ENCODE results near the gene TSPAN9. TPM values are rescaled to one million over a fixed set of nuclear protein-coding genes. Genes with fewer than 3 reads are reported as not detected.

The TSPAN9 gene
- 7.8 and 26.2 TPM in 2 replicates for total RNA-seq (ENCODE audit: low replicate concordance)

- Histone ChIP-seq H3K79me2 (ENCODE audit: low read depth) (peaks cover 12% of the 10 kb centered on the region), H3K4me3 (peak within 1 kb of the TSS; percentile 94), H2AFZ (replicated peaks) (peak within 1 kb of the TSS; percentile 99), H3K9ac (peak within 1 kb of the TSS; percentile 66), H3K27ac (no peak within 1 kb of the TSS), H3K9me3 (ENCODE audit: low read depth) (no peaks in the 10 kb centered on the region), H4K20me1 (ENCODE audit: low read depth) (peaks cover 4% of the 10 kb centered on the region), H3K36me3 (no peaks in the 10 kb centered on the region), H3K4me2 (peak within 1 kb of the TSS; percentile 95), H3K27me3 (peaks cover 29% of the 10 kb centered on the region), H3F3A (ENCODE audit: low read depth) (peaks cover 9% of the 10 kb centered on the region), H3K4me1 (peaks cover 13% of the 10 kb centered on the region)
- DNase-seq (ENCODE audit: low spot score) = peak; percentile 92
- H3K27ac Mint-ChIP-seq = no peak within 1 kb of the TSS
- peaks cover 19% of the 10 kb centered on the region for H3K4me1 Mint-ChIP-seq
- no peaks in the 10 kb centered on the region for H3K9me3 Mint-ChIP-seq
- no peaks in the 10 kb centered on the region for H3K36me3 Mint-ChIP-seq
- H3K4me3 Mint-ChIP-seq = peak within 1 kb of the TSS; percentile 86
- H3K27me3 Mint-ChIP-seq (ENCODE audit: insufficient read depth, low read depth) = peaks cover 5% of the 10 kb centered on the region
- no peak for TF ChIP-seq EZH2phosphoT487 (IDR thresholded peaks at IDR 0.05)
- no peak for TF ChIP-seq EZH2 (IDR thresholded peaks at IDR 0.05)
- TF ChIP-seq CTCF (IDR thresholded peaks at IDR 0.05) = no peak
Observed at GRCh38 chr12:3076730-3077571, at the start of gene TSPAN9. TSPAN9 (plus strand) TSS chr12:3077379; CDS start chr12:3201194, 123,815 bp downstream.

GRCh38 chr12:3028108-3028507 is 49.1 kb upstream of the TSPAN9 start:
- Histone ChIP-seq H3K4me3 (no peak overlapping the region), H3K9ac (no peak overlapping the region), H3K79me2 (ENCODE audit: low read depth) (no peaks in the 10 kb centered on the region), H3K4me1 (peaks cover 4% of the 10 kb centered on the region), H3K9me3 (ENCODE audit: low read depth) (no peaks in the 10 kb centered on the region), H3F3A (ENCODE audit: low read depth) (no peaks in the 10 kb centered on the region), H3K27ac (no peak overlapping the region), H3K4me2 (no peak overlapping the region), H4K20me1 (ENCODE audit: low read depth) (no peaks in the 10 kb centered on the region), H3K27me3 (no peaks in the 10 kb centered on the region), H2AFZ (replicated peaks) (no peak overlapping the region), H3K36me3 (no peaks in the 10 kb centered on the region)
- H3K27me3 Mint-ChIP-seq (ENCODE audit: insufficient read depth, low read depth) = peaks cover 3% of the 10 kb centered on the region
- peaks cover 14% of the 10 kb centered on the region for H3K4me1 Mint-ChIP-seq
- no peak overlapping the region for H3K27ac Mint-ChIP-seq
- DNase-seq (ENCODE audit: low spot score) = no peak
- TF ChIP-seq EZH2phosphoT487 (IDR thresholded peaks at IDR 0.05) (no peak), CTCF (IDR thresholded peaks at IDR 0.05) (no peak), EZH2 (IDR thresholded peaks at IDR 0.05) (no peak)
- peaks cover 5% of the 10 kb centered on the region for H3K36me3 Mint-ChIP-seq
- H3K4me3 Mint-ChIP-seq = no peak overlapping the region
- H3K9me3 Mint-ChIP-seq = no peaks in the 10 kb centered on the region

- Histone ChIP-seq H3K9ac (no peak overlapping the region), H3K79me2 (ENCODE audit: low read depth) (no peaks in the 10 kb centered on the region), H3K27ac (no peak overlapping the region), H3K36me3 (no peaks in the 10 kb centered on the region), H2AFZ (replicated peaks) (no peak overlapping the region), H3K9me3 (ENCODE audit: low read depth) (no peaks in the 10 kb centered on the region), H3K4me1 (peaks cover 6% of the 10 kb centered on the region), H3K27me3 (no peaks in the 10 kb centered on the region), H3F3A (ENCODE audit: low read depth) (peaks cover 2% of the 10 kb centered on the region), H3K4me3 (no peak overlapping the region), H4K20me1 (ENCODE audit: low read depth) (no peaks in the 10 kb centered on the region), H3K4me2 (no peak overlapping the region)
- Mint-ChIP-seq H3K27me3 (ENCODE audit: insufficient read depth, low read depth) (peaks cover 5% of the 10 kb centered on the region), H3K36me3 (peaks cover 5% of the 10 kb centered on the region), H3K27ac (no peak overlapping the region), H3K9me3 (no peaks in the 10 kb centered on the region), H3K4me1 (peaks cover 31% of the 10 kb centered on the region), H3K4me3 (no peak overlapping the region)
- no peak for DNase-seq (ENCODE audit: low spot score)
- TF ChIP-seq CTCF (IDR thresholded peaks at IDR 0.05) = no peak
- no peak for TF ChIP-seq EZH2phosphoT487 (IDR thresholded peaks at IDR 0.05)
- no peak for TF ChIP-seq EZH2 (IDR thresholded peaks at IDR 0.05)
Observed at GRCh38 chr12:3030821-3031429, 46.3 kb upstream of the TSPAN9 start.
